HG02885 (cell line): ENCODE results near the gene ZNF385B.
A peak's percentile ranks its signal among the peaks of the same experiment; 100 is the strongest.

Source experiments
- ATAC-seq: cut with Tn5 transposase; IDR thresholded peaks from one replicate; pipeline ENCODE4 v1.9.1; 2021; ENCODE audit warnings: mild to moderate bottlenecking; ENCODE audit not compliant: unreplicated experiment, poor library complexity

ZNF385B gene

DNA sequence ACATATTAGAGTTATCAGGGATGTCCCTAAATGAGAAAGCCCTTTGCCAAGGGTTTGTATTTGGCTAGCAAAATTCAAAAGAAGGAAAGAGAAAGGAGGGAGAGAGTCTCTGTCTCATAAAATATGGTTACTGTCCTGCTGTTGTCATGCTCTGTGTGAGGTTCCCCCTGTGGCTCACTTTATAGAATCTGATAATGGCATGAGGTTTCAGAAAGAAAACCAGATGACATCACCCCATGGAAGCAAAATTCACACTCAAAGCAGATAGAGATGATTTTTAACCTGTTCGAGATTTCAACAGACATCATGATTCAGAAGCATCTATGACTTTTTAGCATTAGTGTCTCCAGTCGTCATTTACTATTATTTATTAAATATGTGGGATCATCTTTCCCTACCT, 431.8 kb downstream of the ZNF385B start:
- ATAC-seq = no peak

DNA sequence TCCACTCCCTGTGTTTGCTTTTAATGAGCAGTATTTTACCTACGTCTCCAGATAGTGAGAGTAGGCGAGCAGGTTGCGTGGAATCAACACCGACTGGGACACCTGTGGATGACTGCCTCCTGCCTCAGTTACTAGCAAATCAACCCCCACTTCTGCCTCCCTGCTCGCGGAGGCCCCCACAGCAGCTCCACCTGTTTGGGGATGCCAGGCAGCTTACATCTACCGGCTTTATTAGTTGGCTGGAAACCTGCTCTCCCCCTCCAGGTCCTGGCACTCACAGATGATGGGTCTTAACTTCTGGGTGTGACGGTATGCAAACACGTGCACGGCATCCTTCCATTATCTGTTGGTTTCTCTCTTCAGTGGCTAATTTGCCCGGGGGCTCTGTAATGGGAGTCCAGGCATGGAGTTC, 432.3 kb downstream of the ZNF385B start:
- no peak for ATAC-seq

DNA sequence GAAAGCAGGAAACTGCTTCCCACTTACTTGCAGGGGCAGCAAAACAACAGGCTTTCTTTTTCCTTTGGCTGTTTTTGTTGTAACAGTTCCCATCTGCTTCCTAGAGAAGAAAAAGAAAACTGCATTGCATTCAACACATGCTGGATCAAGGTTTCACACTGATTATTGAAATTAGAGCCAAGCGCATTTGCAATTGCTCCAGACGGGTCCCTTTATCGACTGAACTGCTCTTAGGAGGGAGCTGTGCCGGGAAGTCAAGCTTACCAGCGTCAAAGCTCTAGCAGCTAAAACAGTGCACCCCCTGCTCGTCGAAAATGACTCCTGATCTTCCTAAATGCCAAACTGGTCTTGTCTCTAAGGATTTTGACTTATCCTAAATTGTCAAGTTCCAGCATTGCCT, 432.8 kb downstream of the ZNF385B start:
- no peak for ATAC-seq

DNA sequence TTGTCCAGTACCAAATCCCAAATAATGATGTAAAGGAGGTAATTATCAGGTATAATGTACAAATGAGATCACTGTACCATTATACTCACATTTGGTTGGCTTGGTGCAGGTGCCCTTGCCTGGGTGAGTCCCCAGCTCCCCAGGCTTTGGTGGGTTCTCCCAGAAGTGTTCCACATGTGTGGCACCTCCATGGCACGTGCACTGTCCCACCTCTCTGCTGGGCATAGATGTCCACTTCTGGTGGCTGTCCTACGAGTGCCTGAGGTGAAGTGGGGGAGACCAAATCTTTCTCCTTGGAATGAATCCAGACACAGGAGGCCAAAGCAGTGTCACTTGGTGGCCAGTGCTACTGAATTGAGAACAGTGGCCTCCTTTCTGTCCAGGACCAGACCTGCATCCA, 434.3 kb downstream of the ZNF385B start:
- no peak for ATAC-seq

DNA sequence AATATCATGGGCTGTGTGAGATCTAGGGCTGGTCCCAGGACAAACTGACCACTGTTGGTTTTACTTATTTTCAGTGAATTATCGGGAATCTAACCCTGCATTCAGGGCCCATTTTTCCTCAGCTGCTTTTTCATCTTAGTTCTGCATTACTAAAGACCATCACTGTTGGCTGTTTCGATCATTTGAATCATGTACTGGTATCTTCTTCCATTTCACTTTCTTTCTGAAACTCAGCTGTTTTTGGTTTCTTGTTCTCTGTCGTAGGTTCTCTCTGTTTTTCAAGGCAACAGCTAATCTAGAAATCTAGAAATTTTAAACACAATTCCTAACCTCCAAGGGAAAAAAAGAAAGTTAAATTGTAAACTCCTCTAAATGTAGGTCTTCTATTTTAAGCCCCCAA, 436.8 kb downstream of the ZNF385B start:
- ATAC-seq = no peak

DNA sequence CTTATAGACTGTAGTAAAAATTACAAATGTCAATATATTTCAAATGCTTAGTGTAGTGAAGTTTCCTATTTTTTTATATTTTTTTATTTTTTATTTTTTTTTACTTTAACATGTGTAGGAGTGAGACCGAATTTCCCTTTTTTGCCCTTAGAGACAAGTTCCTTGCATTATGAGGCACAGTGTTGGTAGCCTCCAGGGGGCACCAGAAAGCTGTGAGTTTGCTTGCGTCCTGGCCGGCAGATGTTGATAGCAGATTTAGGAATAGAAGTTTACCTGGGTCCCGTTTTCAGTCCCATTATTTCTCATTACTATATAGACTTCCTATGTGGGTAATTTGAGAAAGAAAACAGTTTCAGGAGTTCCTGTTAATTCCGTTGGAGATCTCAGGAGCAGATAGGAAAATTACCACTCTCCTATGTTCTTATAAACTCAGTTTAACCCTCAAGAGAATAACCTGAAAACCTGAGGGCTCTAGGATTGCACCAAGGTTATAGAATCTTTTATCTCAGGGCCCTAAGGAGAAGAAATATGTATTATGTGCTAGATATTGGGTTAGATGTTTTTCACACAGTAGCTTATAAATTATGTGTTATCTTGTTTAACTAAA, 439.3 kb downstream of the ZNF385B start:
- peak; percentile 93 for ATAC-seq

DNA sequence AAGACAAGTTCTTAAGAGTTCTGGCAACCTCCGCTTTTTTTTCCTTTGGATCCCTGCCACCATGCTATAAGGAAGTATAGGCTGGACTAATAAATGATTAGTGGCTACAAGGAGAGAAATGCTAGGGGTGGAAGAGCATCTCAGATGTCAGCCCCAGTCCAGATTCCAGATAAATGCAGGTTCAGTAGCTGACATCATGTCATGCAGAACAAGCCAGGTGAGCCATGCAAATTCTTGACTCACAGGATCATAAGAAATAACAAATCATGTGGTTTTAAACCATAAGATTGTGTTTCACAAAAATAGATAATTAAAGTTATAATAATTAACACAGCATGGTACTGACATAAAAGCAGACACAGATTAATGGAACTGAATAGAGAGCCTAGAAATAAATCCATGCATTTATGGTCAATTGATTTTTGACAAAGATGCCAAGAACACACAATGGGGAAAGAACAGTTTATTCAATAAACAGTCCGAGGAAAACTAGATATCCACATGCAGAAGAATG, 443.9 kb downstream of the ZNF385B start:
- ATAC-seq = no peak

DNA sequence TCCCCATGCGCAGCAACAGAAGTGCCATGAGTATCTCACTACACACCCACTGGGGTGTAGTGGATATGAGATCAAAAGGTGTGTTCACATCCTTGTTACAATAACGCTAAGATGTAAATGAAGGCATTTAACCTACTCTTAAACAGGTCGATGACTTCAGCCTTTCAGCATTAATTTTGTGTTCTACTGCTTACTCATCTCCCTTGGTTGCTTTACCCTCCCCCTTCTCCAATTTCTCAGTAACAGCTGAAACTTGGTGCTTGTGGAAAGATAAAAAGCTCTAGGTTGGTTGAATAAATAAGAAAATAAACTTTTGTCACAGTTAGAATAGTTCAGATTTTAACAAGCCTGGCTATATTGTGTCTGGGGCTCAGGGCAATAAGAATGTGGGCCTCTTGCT, 449.3 kb downstream of the ZNF385B start:
- ATAC-seq = no peak

DNA sequence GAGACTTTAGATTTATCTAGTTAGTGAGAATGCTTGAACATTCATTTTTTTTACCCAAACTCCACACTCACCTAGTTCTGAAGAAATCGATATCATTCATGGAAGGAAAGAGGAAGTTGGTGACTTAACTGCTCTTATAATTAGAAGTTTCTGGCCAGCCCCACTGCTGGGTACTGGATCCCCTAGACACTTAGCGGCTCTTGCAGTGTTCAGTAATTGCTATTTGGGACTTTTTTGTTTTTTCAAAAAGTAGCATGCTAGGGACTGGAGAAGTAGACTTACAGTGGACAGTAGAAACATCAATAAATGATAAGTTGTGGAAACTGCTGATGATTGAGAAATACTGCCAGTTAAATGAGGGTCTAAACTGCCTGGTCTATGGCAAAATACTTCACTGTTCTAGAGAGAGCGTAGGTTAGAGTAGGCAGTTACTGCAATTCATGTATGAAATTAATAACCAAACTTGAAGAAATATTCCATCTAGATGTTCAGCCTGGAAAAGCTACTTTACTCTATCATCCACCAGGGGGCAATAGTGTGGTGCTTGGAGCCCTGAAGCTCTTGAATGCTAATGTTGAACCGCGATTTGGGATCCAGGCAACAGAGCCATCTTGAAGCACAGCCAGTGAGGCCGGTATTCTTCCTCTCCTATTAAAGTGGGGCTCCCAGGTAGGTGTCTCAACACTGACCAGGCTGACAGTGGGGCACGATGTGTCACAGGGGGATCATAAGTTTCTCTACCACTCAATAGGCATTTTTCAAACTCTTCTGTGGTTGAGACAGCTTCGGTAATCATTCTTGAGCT, 450.7 kb downstream of the ZNF385B start:
- ATAC-seq = peak; percentile 88

DNA sequence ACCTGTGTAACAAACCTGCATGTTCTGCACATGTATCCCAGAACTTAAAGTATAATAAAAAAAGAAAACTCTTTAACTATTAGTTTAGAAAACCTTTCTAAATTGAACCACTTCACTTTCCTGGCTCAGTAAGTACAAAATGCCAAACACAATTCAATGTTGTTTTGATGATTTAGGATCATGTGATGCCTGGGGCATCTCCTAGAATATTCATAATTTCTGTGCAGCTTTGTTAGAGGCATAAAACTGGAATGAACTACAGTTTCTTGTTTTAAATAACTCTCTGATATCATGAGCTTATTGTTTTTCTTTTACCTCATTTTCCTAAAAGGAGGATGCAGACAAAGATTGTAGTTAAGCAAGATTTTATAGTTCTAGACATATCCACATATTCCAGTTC, 457.8 kb downstream of the ZNF385B start:
- ATAC-seq = no peak

DNA sequence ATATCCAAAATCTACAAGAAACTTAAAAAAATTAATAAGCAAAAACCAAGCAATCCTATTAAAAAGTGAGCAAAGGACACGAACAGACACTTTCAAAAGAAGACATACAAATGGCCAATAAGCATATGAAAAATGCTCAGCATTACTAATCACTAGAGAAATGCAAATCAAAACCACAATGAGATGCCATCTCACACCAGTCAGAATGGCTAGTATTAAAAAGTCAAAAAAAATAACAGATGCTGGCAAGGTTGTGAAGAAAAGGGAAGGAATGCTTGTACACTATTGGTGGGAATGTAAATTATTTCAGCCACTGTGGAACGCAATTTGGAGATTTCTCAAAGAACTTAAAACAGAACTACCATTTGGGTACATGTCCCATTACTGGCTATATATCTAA, 467.9 kb downstream of the ZNF385B start:
- ATAC-seq = no peak
